OCI-LY7 (cell line): Measurements from ENCODE around the gene WNK4.

ENCODE experiments used
- EZH2phosphoT487 ChIP-seq: fragments of 200-600 bp; sonication (generic); IDR thresholded peaks from 2 replicates; pipeline ENCODE4 v1.6.1; 2018; ENCODE audit warnings: low read depth, borderline replicate concordance, mild to moderate bottlenecking, mixed run types, antibody characterized with exemption, low read length, moderate library complexity, mixed read lengths
- TF ChIP-seq, protein P1 (sequence below): fragments of 200-600 bp; sonication (generic); conservative IDR thresholded peaks from 2 replicates; pipeline ENCODE4 v1.5.1; 2014; ENCODE audit warnings: mild to moderate bottlenecking, antibody characterized with exemption, low read length, moderate library complexity, mixed read lengths

- TF ChIP-seq, protein P1, sequence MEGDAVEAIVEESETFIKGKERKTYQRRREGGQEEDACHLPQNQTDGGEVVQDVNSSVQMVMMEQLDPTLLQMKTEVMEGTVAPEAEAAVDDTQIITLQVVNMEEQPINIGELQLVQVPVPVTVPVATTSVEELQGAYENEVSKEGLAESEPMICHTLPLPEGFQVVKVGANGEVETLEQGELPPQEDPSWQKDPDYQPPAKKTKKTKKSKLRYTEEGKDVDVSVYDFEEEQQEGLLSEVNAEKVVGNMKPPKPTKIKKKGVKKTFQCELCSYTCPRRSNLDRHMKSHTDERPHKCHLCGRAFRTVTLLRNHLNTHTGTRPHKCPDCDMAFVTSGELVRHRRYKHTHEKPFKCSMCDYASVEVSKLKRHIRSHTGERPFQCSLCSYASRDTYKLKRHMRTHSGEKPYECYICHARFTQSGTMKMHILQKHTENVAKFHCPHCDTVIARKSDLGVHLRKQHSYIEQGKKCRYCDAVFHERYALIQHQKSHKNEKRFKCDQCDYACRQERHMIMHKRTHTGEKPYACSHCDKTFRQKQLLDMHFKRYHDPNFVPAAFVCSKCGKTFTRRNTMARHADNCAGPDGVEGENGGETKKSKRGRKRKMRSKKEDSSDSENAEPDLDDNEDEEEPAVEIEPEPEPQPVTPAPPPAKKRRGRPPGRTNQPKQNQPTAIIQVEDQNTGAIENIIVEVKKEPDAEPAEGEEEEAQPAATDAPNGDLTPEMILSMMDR: no peak
- no peak for TF ChIP-seq EZH2phosphoT487
Observed at GRCh38 chr17:42774066-42774745, 6.2 kb upstream of the WNK4 start.
